ENCODE measurements around the gene TOMM22. TPM values are rescaled to one million over a fixed set of nuclear protein-coding genes. Genes with fewer than 3 reads are reported as not detected.
A peak's percentile ranks its signal among the peaks of the same experiment; 100 is the strongest.

TOMM22 gene
- total RNA-seq, 4 donors from 2014 or later: 25.7 to 36.8 (median 32.2) TPM

DNA sequence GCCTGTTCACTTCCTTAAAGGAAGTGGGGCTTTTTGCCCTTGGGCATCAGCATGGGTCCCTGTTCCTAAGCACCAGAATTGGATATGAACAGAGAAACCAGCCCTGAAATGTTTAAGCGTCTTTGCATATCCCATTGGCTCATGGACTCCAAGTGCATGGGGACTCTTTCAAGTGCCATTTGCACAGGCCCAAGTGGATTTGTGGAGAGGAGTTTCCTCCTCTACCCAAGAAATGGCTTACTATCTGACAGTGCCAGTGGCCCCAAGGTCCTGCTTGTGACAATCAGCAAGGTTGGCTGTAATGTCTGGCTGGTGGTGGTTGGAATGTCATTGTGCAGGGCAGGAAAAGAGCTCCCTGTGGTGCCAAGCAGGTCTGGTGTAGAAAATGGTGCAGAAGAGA, 4.0 kb downstream of the TOMM22 start:
- intact Hi-C loops (cut with DNase I): no loop called here
- H3K27me3 ChIP-seq: no peaks in the 10 kb centered on the region
- 100% methylated on average over 1 of the region's 1 CpG for WGBS

DNA sequence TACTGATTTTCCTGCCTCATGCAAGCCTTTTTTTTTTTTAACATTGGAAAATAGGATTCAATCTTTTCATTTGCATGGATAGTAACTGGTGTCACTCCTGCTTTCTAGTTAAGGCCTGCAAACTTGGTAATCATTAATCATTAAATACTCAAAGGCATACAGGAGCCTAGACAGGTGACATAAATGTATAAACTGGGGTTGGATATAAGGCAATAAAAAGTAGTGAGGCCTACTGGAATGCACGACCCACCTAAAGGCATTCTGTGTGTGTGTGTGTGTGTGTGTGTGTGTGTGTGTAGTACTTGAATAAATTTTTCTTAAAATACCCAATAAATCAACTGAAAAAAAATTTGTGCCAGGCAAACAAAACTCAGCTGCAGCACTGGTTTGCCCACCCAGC, 7.9 kb downstream of the TOMM22 start:
- Histone ChIP-seq H3K27ac (replicated peaks in 1 of 4) (no peak overlapping the region), H3K4me1 (peaks cover 0 to 19% (median 11%) of the 10 kb centered on the region in 4 donors), H3K36me3 (peaks cover 41 to 89% (median 70%) of the 10 kb centered on the region in 4 donors), H3K27me3 (no peaks in the 10 kb centered on the region), H3K4me3 (no peak overlapping the region), H3K9me3 (no peaks in the 10 kb centered on the region)
- WGBS: 60% methylated on average over 1 of the region's 1 CpG
- intact Hi-C loops (cut with DNase I): no loop called here
- no peak for DNase-seq (ENCODE audit: extremely low spot score)
- no peak for TF ChIP-seq POLR2A (IDR thresholded peaks at IDR 0.05; ENCODE audit: low read depth)
- no peak for TF ChIP-seq POLR2AphosphoS5 (IDR thresholded peaks at IDR 0.05)
- no peak for TF ChIP-seq EP300 (IDR thresholded peaks at IDR 0.05)
- TF ChIP-seq, protein P1, sequence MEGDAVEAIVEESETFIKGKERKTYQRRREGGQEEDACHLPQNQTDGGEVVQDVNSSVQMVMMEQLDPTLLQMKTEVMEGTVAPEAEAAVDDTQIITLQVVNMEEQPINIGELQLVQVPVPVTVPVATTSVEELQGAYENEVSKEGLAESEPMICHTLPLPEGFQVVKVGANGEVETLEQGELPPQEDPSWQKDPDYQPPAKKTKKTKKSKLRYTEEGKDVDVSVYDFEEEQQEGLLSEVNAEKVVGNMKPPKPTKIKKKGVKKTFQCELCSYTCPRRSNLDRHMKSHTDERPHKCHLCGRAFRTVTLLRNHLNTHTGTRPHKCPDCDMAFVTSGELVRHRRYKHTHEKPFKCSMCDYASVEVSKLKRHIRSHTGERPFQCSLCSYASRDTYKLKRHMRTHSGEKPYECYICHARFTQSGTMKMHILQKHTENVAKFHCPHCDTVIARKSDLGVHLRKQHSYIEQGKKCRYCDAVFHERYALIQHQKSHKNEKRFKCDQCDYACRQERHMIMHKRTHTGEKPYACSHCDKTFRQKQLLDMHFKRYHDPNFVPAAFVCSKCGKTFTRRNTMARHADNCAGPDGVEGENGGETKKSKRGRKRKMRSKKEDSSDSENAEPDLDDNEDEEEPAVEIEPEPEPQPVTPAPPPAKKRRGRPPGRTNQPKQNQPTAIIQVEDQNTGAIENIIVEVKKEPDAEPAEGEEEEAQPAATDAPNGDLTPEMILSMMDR (IDR thresholded peaks at IDR 0.05): no peak

More for the DNA sequence above, 4.0 kb downstream of the TOMM22 start:
- no peak overlapping the region for H3K4me3 ChIP-seq
- H3K36me3 ChIP-seq: peaks cover 53 to 77% (median 69%) of the 10 kb centered on the region in 4 donors
- TF ChIP-seq POLR2AphosphoS5 (IDR thresholded peaks at IDR 0.05) (no peak), EP300 (IDR thresholded peaks at IDR 0.05) (no peak), POLR2A (IDR thresholded peaks at IDR 0.05; ENCODE audit: low read depth) (no peak)
- TF ChIP-seq, protein P1 (IDR thresholded peaks at IDR 0.05): no peak
- peaks cover 18 to 22% (median 20%) of the 10 kb centered on the region in 4 donors for H3K4me1 ChIP-seq
- DNase-seq (ENCODE audit: extremely low spot score): no peak
- H3K9me3 ChIP-seq: no peaks in the 10 kb centered on the region
- H3K27ac ChIP-seq (replicated peaks in 1 of 4): no peak overlapping the region

DNA sequence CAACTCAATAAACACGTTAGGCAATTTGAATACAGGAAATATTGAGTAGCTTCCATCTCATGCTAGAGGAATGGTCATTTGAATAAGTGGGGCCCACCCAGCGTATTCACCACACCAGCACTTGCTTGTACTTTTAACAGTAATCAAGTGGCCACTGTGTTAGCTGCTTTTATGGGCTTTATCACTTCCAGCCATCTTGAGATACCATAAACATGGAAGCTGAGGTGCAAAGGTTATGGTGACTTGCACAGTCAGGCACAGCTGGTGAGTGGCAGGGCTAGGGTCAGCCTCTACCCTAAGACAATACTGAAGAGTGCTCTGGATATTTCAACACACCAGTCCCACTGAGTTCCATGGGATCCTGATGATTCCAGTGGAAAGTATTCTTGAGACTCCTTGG, 12.3 kb downstream of the TOMM22 start:
- H3K4me3 ChIP-seq: no peak overlapping the region
- no peaks in the 10 kb centered on the region for H3K27me3 ChIP-seq
- H3K27ac ChIP-seq (replicated peaks in 1 of 4): no peak overlapping the region
- peaks cover 40 to 63% (median 52%) of the 10 kb centered on the region in 4 donors for H3K4me1 ChIP-seq
- no peaks in the 10 kb centered on the region for H3K9me3 ChIP-seq
- no peak for TF ChIP-seq POLR2AphosphoS5 (IDR thresholded peaks at IDR 0.05)
- TF ChIP-seq EP300 (IDR thresholded peaks at IDR 0.05): no peak
- no peak for TF ChIP-seq POLR2A (IDR thresholded peaks at IDR 0.05; ENCODE audit: low read depth)
- no peak for DNase-seq (ENCODE audit: extremely low spot score)
- 83% methylated on average over 2 of the region's 2 CpGs for WGBS
- intact Hi-C loops (cut with DNase I): no loop called here
- H3K36me3 ChIP-seq: peaks cover 4 to 45% (median 26%) of the 10 kb centered on the region in 4 donors

DNA sequence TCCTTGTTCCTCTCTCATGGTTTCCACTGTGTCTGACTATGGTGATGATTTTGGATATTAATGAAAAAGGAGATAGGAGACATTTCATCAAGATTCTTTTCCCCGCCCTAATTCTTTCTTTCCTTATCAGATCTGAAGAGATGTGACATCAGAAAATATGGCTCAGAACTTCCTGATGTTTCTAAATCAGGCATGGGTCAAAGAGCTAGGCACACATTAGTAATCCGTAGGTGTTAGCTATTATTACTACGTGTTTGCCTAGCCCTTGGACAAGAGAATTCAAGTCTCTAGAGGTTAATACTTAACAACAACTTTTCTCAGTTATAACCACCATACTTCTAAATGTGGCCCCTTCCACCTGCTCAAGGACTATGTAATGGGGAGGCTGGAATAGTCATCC, 13.2 kb downstream of the TOMM22 start:
- TF ChIP-seq EP300 (IDR thresholded peaks at IDR 0.05) (no peak), POLR2A (IDR thresholded peaks at IDR 0.05; ENCODE audit: low read depth) (no peak), POLR2AphosphoS5 (IDR thresholded peaks at IDR 0.05) (no peak)
- TF ChIP-seq, protein P1 (IDR thresholded peaks at IDR 0.05): no peak
- peaks cover 0 to 37% (median 20%) of the 10 kb centered on the region in 4 donors for H3K36me3 ChIP-seq
- no peak for DNase-seq (ENCODE audit: extremely low spot score)
- H3K9me3 ChIP-seq: no peaks in the 10 kb centered on the region
- H3K4me1 ChIP-seq: peaks cover 48 to 72% (median 58%) of the 10 kb centered on the region in 4 donors
- no peak overlapping the region for H3K4me3 ChIP-seq
- peak overlapping the region in 1 of 4 donors; percentile 99 for H3K27ac ChIP-seq (replicated peaks in 1 of 4)
- WGBS: 76% methylated on average over 3 of the region's 3 CpGs
- intact Hi-C loops (cut with DNase I): no loop called here
- no peaks in the 10 kb centered on the region for H3K27me3 ChIP-seq

DNA sequence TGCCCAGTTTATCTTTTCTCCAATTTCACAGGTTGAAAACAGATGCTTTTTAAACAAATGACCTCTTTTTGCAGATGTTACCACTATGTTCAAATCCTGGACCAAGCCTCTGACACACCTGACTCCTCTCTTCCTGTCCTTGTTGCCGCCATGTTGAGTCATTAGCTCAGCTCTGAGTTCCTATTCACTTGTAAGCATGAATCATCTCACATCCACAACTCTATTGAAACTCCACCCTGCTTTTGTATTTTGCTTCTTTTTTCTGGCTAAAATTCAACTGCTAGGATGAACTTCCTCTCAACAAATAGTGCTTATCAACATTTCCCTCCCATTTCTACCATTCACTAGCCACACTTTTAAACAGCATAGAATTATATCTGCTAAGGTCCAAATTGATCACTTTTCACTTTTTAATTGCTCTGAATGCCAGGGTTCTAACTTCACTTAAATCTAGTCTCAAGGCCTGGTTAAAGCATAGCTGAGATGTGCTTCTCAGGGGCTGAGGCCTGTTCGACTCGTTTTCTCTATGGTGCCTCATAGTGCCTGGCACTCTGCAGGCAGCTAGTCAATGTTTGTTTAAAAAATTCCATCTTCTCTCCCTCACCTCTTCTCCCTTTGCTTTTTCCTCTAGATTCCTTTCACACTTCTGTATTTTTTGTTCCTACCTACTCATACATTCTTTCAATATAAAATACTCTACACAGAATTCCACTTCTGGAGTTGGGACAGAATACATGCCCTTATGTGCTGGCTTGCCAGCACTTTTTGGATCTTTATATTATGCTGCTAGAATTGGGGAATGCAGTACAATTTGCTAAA, 15.1 kb downstream of the TOMM22 start:
- TF ChIP-seq POLR2AphosphoS5 (IDR thresholded peaks at IDR 0.05): peak; percentile 25 to 44
- no peak for TF ChIP-seq EP300 (IDR thresholded peaks at IDR 0.05)
- no peaks in the 10 kb centered on the region for H3K9me3 ChIP-seq
- WGBS: 25% methylated on average over 3 of the region's 3 CpGs
- peak overlapping the region in 3 of 4 donors; percentile 1 to 24 (median 19) for H3K4me3 ChIP-seq
- no peaks in the 10 kb centered on the region for H3K27me3 ChIP-seq
- H3K4me1 ChIP-seq: peaks cover 49 to 80% (median 65%) of the 10 kb centered on the region in 4 donors
- intact Hi-C loops (cut with DNase I): no loop called here
- no peak for DNase-seq (ENCODE audit: extremely low spot score)
- H3K36me3 ChIP-seq: peaks cover 0 to 19% (median 9%) of the 10 kb centered on the region in 4 donors
- peak overlapping the region; percentile 96 to 99 (median 98) for H3K27ac ChIP-seq (replicated peaks in 1 of 4)

Data from esophagus muscularis mucosa (tissue), 4 donors.